Stimulated activated CD8-positive, alpha-beta memory T cell treated with anti-CD3 and anti-CD28 coated beads, Interleukin-15, amount 100 ng/mL, for 24 hours (primary cell): ENCODE measurements around the gene SLC25A21.
"Not testable (repeated sequence)": the region's sequence is repeated elsewhere in the genome, so short reads cannot be mapped to it uniquely, and the experiment has no call there.

Experiments
- DNase-seq: peaks from one replicate; pipeline ENCODE4 v3.0.0-alpha.2; 2020; ENCODE audit warnings: low read depth

SLC25A21 gene

DNA sequence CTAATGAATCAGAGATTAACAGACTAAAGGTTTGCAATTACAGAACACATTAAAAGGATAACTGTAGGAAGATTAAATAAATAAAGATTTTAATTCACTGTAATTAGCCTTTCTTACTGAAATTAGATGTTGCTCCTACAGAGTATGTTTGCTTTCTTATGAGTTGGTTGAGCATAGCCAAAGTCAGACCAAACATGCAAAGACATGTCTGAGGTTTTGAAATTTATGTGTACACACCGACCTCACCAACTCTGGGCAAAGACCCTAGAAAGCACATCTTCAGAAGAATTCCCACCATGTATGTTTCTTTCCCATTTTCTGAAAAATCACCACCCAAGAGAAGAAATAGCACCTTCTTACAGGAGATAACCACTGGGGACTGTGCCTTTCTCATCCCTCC, 351.5 kb downstream of the SLC25A21 start:
- DNase-seq: no peak

- DNase-seq: no peak
These were observed 352.2 kb downstream of the SLC25A21 start for GRCh38 chr14:36820111-36820709.

DNA sequence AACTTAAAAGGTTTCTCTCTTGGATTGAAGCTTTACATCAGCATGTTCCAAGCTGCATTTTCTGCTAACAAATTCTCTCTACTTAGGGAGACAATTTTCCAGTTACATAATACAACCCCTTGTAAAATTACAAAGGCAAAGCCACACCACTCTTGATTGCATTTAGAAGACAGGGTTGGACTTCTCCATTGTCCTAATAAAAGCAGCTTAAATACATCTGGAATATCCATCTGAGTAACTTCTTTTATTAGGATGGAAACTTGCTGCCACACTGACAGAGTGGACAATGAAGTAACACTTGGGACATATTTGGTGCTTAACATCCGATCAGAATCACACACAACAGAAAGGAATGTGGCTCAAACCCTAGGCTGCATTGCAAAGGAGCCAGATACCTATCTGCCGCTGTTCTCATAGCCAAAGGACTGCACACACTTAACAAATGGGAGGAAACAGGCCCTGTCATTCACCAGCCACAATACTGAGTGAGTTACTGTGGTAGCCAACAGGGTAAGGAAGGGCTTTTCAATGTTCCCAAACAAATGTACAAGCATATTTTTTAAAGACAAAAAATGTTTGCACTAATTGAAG, 353.5 kb downstream of the SLC25A21 start:
- DNase-seq: no peak

GRCh38 chr14:36818246-36818645, 354.2 kb downstream of the SLC25A21 start:
- DNase-seq: no peak

DNA sequence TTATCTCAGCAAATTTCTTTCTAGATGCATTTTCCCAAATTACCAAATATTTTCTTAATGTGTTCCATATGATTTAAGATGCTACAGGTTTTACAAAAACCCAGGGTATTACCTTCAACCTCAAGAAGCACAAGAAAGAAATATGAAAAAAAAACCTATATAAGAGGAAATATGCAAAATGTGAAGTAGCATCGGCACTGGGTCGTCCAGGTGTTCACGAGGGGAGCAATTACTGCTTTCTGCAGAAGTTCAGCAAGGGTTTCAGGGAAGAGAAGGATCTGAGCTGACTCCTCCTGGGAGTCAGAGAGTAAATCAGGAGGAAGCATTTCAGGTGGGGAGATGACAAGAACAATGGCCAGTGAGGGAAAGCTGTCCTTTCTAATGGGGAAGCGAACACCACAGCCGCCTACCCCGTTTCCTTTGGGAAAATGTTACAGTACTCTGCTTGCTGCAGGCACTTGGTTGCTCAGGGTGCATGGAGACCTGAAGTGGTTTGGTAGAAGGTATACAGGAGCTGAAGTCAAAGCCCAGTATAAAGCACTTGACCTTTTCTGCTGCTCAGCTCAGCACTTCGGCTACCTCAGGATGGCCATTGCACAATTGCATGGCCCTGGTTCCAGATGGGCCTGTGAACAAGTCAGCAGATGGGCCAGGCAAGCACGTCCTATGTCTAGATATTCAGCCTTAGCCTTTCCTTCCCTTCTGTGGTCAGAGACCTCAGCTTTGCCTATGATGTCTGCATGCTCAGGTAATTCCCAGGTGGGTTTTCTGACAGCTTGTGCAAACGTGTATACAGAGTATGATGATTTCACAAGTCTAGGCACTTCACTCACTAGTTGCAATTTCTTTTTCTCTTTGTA, 355.1 kb downstream of the SLC25A21 start:
- no peak for DNase-seq

DNA sequence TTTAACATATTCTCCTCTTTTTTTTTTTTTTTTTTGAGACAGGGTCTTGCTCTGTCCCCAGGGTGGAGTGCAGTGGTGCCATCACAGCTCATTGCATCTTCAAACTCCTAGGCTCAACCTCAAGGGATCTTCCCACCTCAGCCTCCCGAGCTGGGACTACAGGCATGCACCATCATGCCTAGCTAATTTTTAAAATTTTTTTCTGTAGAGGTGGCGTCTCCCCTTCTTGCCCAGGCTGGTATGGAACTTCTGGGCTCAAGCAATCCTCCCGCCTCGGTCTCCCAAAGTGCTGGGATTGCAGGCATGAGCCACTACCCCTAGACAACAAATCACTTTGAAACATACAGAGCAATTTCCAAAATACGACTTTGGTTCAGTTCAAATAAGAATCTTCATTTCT, 355.9 kb downstream of the SLC25A21 start:
- DNase-seq: no peak

DNA sequence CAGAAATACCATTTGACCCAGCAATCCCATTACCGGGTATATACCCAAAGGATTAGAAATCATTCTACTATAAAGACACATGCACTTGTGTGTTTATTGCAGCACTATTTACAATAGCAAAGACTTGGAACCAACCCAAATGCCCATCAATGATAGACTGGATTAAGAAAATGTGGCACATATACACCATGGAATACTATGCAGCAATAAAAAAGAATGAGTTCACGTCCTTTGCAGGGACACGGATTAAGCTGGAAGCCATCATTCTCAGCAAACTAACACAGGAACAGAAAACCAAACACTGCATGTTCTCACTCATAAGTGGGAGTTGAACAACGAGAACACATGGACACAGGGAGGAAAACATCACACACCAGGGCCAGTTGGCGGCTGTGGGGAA, 357.6 kb downstream of the SLC25A21 start:
- DNase-seq: not testable (repeated sequence)

GRCh38 chr14:36810209-36810608, 362.2 kb downstream of the SLC25A21 start:
- DNase-seq: no peak

GRCh38 chr14:36807727-36808126, 364.7 kb downstream of the SLC25A21 start:
- DNase-seq: no peak

DNA sequence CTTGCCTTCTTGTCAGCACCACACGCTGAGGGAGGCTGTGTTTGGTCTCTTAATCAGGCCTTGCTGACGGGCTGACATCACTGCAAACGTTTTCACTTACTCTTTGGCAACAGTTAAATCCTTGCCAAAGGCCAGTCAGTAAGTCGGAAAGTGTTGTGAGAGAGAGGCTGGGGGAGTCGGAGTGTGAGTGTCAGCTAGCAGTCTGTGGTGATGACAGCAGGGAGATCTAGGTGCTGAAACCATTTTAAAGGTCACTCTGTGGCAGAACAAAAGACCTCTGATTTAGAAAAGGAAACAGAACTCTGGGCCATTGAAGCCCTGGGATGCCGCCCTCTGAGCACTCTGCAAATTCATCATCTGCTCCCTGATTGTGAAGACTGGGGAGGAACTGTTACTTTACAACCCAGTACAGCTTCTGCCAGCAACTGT, 367.3 kb downstream of the SLC25A21 start:
- no peak for DNase-seq

GRCh38 chr14:36797634-36798033, 374.8 kb downstream of the SLC25A21 start:
- DNase-seq: no peak

GRCh38 chr14:36791402-36791801, 381.0 kb downstream of the SLC25A21 start:
- DNase-seq: no peak

- no peak for DNase-seq
These were observed 386.9 kb downstream of the SLC25A21 start for GRCh38 chr14:36785511-36785910.

GRCh38 chr14:36784541-36784940, 387.9 kb downstream of the SLC25A21 start:
- DNase-seq: no peak

- DNase-seq: no peak
These were observed 390.5 kb downstream of the SLC25A21 start for GRCh38 chr14:36781897-36782296.

DNA sequence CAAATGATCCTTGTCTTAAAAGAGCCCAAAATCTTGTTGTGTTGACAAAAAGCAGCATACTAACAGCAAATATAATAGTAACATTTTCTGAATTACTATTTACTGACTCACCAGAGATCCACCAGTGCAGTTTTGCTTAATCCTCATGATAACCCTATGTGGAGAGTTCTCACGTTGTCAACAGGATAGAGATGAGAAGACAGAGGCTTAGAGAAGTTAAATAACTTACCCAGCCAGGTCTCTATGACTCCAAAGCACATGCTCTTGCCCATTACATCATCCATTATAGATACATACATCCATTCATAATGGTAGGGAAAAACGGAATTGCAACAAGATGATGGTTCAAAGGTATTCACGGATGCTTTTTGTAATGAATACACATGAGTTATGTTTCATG, 398.8 kb downstream of the SLC25A21 start:
- DNase-seq: no peak

DNA sequence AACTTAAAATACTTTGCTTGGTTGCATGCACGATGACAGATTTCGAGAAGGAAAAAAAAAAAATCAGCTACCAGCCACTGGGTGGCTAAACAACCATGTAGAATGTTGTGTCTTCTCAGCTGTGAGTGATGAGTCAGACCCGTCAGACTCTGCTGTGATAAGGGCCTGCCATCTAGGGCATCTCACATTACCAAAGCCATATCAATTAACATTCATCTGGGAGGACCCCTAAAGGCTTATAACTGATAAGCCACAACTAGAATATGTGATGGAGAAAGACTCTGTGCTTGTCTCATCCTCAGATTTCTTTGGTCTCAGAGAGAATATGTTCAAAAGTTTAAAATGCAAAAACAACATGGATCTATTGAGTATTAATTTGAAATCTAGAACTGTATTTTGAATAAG, 399.3 kb downstream of the SLC25A21 start:
- no peak for DNase-seq

DNA sequence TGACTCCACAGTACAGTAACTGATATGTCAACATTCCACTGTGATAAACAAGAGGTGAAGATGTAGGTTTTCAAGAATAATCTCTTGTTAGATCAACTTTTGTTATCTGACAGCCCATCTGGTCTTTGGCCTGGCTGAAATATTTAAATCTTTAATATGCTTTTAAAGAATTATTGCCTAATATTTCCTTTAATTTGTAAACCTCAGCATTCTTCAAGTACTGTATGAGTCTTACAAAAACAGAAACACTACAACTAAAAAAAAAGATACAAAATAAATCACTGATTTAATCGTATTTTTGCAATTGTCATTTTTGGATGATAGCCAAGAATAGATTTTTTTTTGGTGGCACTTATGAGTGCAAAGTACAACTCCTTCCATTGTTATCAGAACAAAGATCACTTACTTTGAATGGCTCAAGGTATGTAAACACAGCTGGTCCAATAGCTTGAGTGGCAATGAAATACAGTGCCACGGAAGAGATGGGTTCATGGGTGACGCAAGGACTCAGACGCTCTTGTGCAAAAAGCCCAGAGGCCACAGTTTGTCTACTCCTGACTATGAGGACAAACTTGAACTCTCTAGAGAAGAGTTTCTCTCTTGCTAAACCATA, 401.3 kb downstream of the SLC25A21 start:
- no peak for DNase-seq

- DNase-seq: no peak
These were observed 403.6 kb downstream of the SLC25A21 start for GRCh38 chr14:36768638-36769337.

- no peak for DNase-seq
These were observed 404.7 kb downstream of the SLC25A21 start for GRCh38 chr14:36767603-36768281.

GRCh38 chr14:36766974-36767373, 405.4 kb downstream of the SLC25A21 start:
- DNase-seq: no peak
